Tibial artery (tissue), 4 donors: ENCODE results near the gene HSBP1L1.

Experiments
- DNase-seq, 2 donors: peaks; one replicate each; pipeline ENCODE4 v3.0.0-alpha.2; 2019
- H3K27ac ChIP-seq, 2 donors: fragments of 200-600 bp; sonication (generic) in 1 of 2; 1 replicate in 1 of 2; 2 replicates in 1 of 2; pipeline ENCODE4 v1.5.1; 2018 to 2019; ENCODE audit warnings: mild to moderate bottlenecking in 1 of 2
- H3K27me3 ChIP-seq, 2 donors: fragments of 200-600 bp; sonication (generic) in 1 of 2; one replicate each; pipeline versions ENCODE4 v1.5.1 to v1.6.0; 2016 to 2019
- H3K36me3 ChIP-seq, 3 donors: fragments of 200-600 bp; sonication (generic) in 2 of 3; one replicate each; pipeline ENCODE4 v1.5.1; 2016 to 2019; ENCODE audit warnings: mild to moderate bottlenecking in 2 of 3
- H3K4me1 ChIP-seq, 4 donors: fragments of 200-600 bp; sonication (generic) in 2 of 4; 1 replicate in 3 of 4; 2 replicates in 1 of 4; pipeline ENCODE4 v1.5.1; 2016 to 2019
- H3K4me3 ChIP-seq, 2 donors: fragments of 200-600 bp; sonication (generic) in 1 of 2; 1 replicate in 1 of 2; 2 replicates in 1 of 2; pipeline ENCODE4 v1.5.1; 2018 to 2019; ENCODE audit warnings: mild to moderate bottlenecking in 2 of 2
- H3K9me3 ChIP-seq, 3 donors: fragments of 200-600 bp; sonication (generic) in 1 of 3; one replicate each; pipeline ENCODE4 v1.5.1; 2016 to 2019
- CTCF ChIP-seq, 2 experiments: fragments of 200-600 bp in 1 of 2; fragments of 450-650 bp in 1 of 2; IDR thresholded peaks; one replicate each; pipeline ENCODE4 v1.5.1; 2017 to 2019; ENCODE audit warnings: antibody characterized with exemption in 2 of 2, mild to moderate bottlenecking in 1 of 2, moderate library complexity in 1 of 2
- intact Hi-C: fragments of 100-400 bp; cut with DNase I; formaldehyde crosslinking; loops from one replicate; pipeline ENCODE4 v1.15.0; 2023; ENCODE audit warnings: low total_unique reads

The HSBP1L1 gene

GRCh38 chr18:79948719-79949411 lies 15.6 kb upstream of the HSBP1L1 start:
- no peak overlapping the region for H3K27ac ChIP-seq
- intact Hi-C loops, result no loop called here
- peak overlapping the region in 1 of 2 donors; percentile 83 for H3K4me3 ChIP-seq
- no peaks in the 10 kb centered on the region for H3K9me3 ChIP-seq
- no peak for TF ChIP-seq CTCF (IDR thresholded peaks at IDR 0.05)
- DNase-seq, result peak in 1 of 2 donors; percentile 48
- H3K36me3 ChIP-seq, result peaks cover 0 to 4% (median 0%) of the 10 kb centered on the region in 3 donors
- no peaks in the 10 kb centered on the region for H3K27me3 ChIP-seq
- peaks cover 7 to 72% (median 42%) of the 10 kb centered on the region in 4 donors for H3K4me1 ChIP-seq

DNA sequence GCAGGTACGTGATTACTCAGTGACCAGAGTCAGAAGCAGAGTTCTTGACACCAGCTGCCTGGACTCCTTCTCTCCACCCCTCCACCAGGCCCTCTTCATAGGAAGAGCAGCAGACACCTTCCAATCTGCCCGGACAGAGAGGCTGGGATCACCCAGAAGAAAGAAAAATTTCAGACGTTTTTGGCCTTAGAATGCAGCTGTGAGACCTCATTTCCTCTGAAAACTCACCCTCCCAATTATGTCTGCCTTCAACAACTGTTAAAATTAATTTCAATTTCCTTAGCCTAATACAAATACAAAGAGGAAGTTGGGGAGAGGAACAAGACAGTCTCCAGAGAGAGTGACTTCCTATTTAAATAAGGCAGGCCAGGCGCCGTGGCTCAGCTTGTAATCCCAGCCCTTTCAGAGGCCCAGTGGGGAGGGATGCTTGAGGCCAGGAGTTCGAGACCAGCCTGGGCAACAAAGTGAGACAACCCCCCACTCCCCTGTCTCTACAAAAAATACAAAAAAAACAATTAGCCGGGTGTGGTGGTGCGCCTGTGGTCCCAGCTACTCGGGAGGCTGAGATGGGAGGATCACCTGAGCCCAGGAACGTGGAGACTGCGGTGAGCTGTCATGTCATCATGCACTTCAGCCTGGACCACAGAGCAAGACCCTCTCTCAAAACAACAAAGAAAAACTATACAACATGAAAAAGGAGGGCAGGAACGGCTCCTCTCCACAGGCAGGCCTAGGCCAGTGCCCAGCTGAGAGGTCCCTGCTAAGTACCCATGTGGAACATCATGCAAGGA lies 14.6 kb upstream of the HSBP1L1 start:
- H3K9me3 ChIP-seq, result no peaks in the 10 kb centered on the region
- peak; percentile 55 to 61 for DNase-seq
- H3K27me3 ChIP-seq, result no peaks in the 10 kb centered on the region
- peak overlapping the region; percentile 31 to 78 for H3K27ac ChIP-seq
- no peak for TF ChIP-seq CTCF (IDR thresholded peaks at IDR 0.05)
- H3K4me1 ChIP-seq, result peaks cover 7 to 62% (median 41%) of the 10 kb centered on the region in 4 donors
- peaks cover 0 to 4% (median 0%) of the 10 kb centered on the region in 3 donors for H3K36me3 ChIP-seq
- peak overlapping the region; percentile 83 to 95 for H3K4me3 ChIP-seq
- intact Hi-C loops, result loop anchor here (5.0 to 10.0 kb wide), 3 partner anchors 37 to 155 kb away; partner anchors contain the start of genes ADNP2, RBFA and TXNL4A

DNA sequence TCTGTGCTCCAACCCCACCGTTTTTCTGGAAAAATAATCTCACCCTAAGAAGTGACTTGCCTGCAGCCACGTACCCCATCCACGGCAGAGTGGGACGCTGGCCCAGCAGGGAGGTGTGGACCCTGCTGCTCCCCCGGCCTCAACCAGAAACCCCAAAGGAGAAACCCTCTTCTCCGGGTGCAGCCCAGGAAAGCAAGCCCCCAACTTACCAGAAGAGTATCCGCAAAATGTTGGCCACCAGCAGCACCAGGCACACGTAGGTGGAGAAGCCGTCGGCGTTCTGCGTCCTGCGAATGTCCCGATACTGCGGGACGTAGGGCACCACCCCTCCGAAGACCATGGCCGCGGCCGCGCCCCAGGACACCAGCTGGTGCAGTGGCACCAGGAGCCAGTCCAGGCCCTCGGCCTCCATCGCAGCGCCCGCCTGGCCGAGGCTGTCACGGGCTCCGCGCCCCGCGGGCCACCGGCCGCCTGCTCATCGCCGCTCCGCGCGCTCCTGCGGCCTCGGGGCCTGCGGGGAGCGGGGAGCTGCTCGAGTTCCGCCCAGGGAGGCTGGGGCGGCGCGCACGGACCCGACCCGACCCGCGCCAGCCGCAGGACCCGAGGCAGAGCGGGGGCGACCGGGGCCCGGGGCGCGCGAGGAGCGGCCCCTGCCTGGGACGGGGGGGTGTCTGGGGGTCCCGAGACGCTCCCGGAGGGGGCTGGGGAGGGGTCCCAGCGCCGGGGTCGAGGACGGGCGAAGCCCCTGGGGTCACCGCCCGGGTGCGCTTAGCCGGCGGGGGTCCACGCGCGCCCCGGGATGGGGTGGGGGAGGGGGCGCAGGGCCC lies 13.7 kb upstream of the HSBP1L1 start:
- H3K4me1 ChIP-seq, result peaks cover 7 to 53% (median 33%) of the 10 kb centered on the region in 4 donors
- no peak for TF ChIP-seq CTCF (IDR thresholded peaks at IDR 0.05)
- H3K36me3 ChIP-seq, result peaks cover 0 to 4% (median 0%) of the 10 kb centered on the region in 3 donors
- no peaks in the 10 kb centered on the region for H3K9me3 ChIP-seq
- intact Hi-C loops, result loop anchor here (5.0 to 10.0 kb wide), 3 partner anchors 37 to 154 kb away; partner anchors contain the start of genes ADNP2, RBFA and TXNL4A
- peak overlapping the region; percentile 83 to 95 for H3K4me3 ChIP-seq
- no peaks in the 10 kb centered on the region for H3K27me3 ChIP-seq
- peak overlapping the region; percentile 72 to 78 for H3K27ac ChIP-seq
- DNase-seq, result peak in 1 of 2 donors; percentile 67

- peaks cover 7 to 44% (median 31%) of the 10 kb centered on the region in 4 donors for H3K4me1 ChIP-seq
Observed at GRCh38 chr18:79951545-79952455, 12.6 kb upstream of the HSBP1L1 start, which contains the start of gene SLC66A2. Gene SLC66A2, minus strand, starts transcription at chr18:79951653. Its CDS starts 727 bp downstream, at chr18:79950926.

More at GRCh38 chr18:79951545-79952455, 12.6 kb upstream of the HSBP1L1 start, which contains the start of gene SLC66A2:
- Histone ChIP-seq H3K27me3 (no peaks in the 10 kb centered on the region), H3K9me3 (no peaks in the 10 kb centered on the region), H3K4me3 (peak within 1 kb of the TSS; percentile 83 to 95), H3K27ac (peak within 1 kb of the TSS; percentile 72 to 78), H3K36me3 (no peaks in the 10 kb centered on the region)
- TF ChIP-seq CTCF (IDR thresholded peaks at IDR 0.05), result no peak
- DNase-seq, result peak; percentile 83 to 94
- intact Hi-C loops, result loop anchor here (5.0 to 10.0 kb wide), 3 partner anchors 36 to 153 kb away; partner anchors contain the start of genes ADNP2, RBFA and TXNL4A
